Glutamatergic neuron (in vitro differentiated cells): ENCODE results near the gene LPCAT3. TPM values are rescaled to one million over a fixed set of nuclear protein-coding genes. Genes with fewer than 3 reads are reported as not detected.

Experiments used
- DNase-seq: peaks from one replicate; pipeline ENCODE4 v3.0.0; 2022
- H3K27ac Mint-ChIP-seq: one replicate; pipeline ENCODE4 v1.8.0; 2020; ENCODE audit warnings: mild to moderate bottlenecking, mixed read lengths, inconsistent platforms; ENCODE audit not compliant: unreplicated experiment
- H3K27me3 Mint-ChIP-seq: one replicate; pipeline ENCODE4 v1.8.0; 2020; ENCODE audit warnings: mild to moderate bottlenecking, moderate library complexity, mixed read lengths, inconsistent platforms; ENCODE audit not compliant: unreplicated experiment
- H3K36me3 Mint-ChIP-seq: one replicate; pipeline ENCODE4 v1.8.0; 2020; ENCODE audit warnings: mild to moderate bottlenecking, mixed read lengths, inconsistent platforms; ENCODE audit not compliant: unreplicated experiment
- H3K4me1 Mint-ChIP-seq: one replicate; pipeline ENCODE4 v1.8.0; 2020; ENCODE audit warnings: mild to moderate bottlenecking, low read depth, mixed read lengths, inconsistent platforms; ENCODE audit not compliant: unreplicated experiment
- H3K4me3 Mint-ChIP-seq: one replicate; pipeline ENCODE4 v1.8.0; 2020; ENCODE audit warnings: mild to moderate bottlenecking, mixed read lengths, inconsistent platforms; ENCODE audit not compliant: unreplicated experiment
- H3K9me3 Mint-ChIP-seq: one replicate; pipeline ENCODE4 v1.8.0; 2020; ENCODE audit warnings: mild to moderate bottlenecking, moderate library complexity, mixed read lengths, inconsistent platforms; ENCODE audit not compliant: unreplicated experiment
- CTCF ChIP-seq: fragments of 200-600 bp; sonication (generic); IDR thresholded peaks from one replicate; pipeline ENCODE4 v1.5.0; 2021; ENCODE audit not compliant: partially characterized antibody, unreplicated experiment
- total RNA-seq: library from RNA; stranded (reverse); fragmentation: NEBNext Ultra II Directional; extraction: Animal tissue kit (Norgen Biotek cat#: 25700); gene quantifications from one replicate; pipeline ENCODE4 v1.2.1, GENCODE V29; 2021; ENCODE audit not compliant: unreplicated experiment

LPCAT3 gene
- total RNA-seq, 1 donor from 2014 or later: 53.3 TPM

- Mint-ChIP-seq H3K36me3 (no peaks in the 10 kb centered on the region), H3K9me3 (peaks cover 4% of the 10 kb centered on the region), H3K4me1 (no peaks in the 10 kb centered on the region), H3K27ac (no peak overlapping the region), H3K27me3 (peaks cover 2% of the 10 kb centered on the region), H3K4me3 (no peak overlapping the region)
- no peak for DNase-seq
- TF ChIP-seq CTCF: no peak
Observed at GRCh38 chr12:6981152-6982052, 36.9 kb downstream of the LPCAT3 start.

DNA sequence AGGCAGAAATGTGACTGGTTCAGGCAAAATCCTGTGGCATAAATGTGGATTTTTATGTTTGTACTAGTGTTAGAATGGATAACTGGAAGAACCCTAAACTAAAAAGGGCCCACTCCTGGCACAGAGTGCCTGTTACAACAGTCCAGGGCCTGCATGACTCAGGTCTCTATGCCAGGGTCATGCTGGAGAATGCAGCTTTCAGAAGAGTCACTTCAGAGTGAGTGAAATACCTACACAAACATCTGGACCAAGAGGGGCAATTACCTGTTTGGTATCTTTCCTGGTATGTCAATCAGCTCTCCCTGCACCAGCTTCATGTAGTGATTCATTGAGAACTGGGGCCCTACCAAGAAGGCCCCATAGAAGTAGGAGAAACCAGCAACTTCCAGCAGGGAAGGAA lies 37.5 kb downstream of the LPCAT3 start:
- TF ChIP-seq CTCF: no peak
- no peak overlapping the region for H3K27ac Mint-ChIP-seq
- DNase-seq: no peak

DNA sequence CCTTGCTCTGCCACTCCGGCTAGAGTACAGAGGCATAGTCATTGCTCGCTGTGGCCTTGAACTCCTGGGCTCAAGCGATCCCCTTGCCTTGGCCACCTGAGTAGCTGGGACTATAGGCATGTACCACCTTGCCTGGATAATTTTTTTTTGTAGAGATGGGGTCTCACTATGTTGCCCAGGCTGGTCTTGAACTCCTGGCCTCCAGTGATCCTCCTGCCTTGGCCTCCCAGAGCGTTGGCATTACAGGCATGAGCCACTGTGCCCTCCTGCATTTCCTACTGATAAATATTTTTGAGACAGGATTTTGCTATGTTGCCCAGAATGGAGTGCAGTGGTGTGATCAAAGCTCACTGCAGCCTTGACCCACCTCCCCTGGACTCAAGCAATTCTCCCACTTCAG lies 38.2 kb downstream of the LPCAT3 start:
- Mint-ChIP-seq H3K27me3 (peaks cover 2% of the 10 kb centered on the region), H3K4me1 (no peaks in the 10 kb centered on the region), H3K27ac (no peak overlapping the region), H3K36me3 (no peaks in the 10 kb centered on the region), H3K4me3 (no peak overlapping the region), H3K9me3 (peaks cover 4% of the 10 kb centered on the region)
- no peak for DNase-seq
- TF ChIP-seq CTCF: no peak

More for the DNA sequence above, 37.5 kb downstream of the LPCAT3 start:
- Mint-ChIP-seq H3K27me3 (peaks cover 2% of the 10 kb centered on the region), H3K4me1 (no peaks in the 10 kb centered on the region), H3K9me3 (peaks cover 4% of the 10 kb centered on the region), H3K4me3 (no peak overlapping the region), H3K36me3 (no peaks in the 10 kb centered on the region)

DNA sequence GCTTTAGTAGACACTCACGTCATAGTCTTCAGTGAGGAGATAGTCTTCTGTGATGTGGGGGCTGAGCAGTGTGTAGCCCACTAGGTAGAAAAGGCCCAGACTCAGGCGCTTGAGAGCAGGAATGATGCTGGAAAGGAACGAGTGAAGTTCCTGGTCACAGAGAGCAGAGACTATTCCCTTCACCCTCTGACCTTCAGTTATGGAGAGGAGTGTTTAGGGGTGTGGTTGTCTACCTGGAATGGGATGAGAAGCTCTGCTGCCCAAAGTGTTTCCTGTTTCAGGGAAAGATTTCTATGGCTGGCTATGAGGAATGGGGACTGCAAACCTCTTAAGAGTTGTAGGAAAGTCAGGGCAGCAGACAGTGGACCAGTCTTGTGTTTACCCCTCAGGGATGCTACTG lies 38.8 kb downstream of the LPCAT3 start:
- peaks cover 4% of the 10 kb centered on the region for H3K9me3 Mint-ChIP-seq
- H3K27ac Mint-ChIP-seq: no peak overlapping the region
- H3K36me3 Mint-ChIP-seq: no peaks in the 10 kb centered on the region
- no peak for TF ChIP-seq CTCF
- H3K4me3 Mint-ChIP-seq: no peak overlapping the region
- DNase-seq: no peak
- H3K4me1 Mint-ChIP-seq: no peaks in the 10 kb centered on the region
- peaks cover 2% of the 10 kb centered on the region for H3K27me3 Mint-ChIP-seq

DNA sequence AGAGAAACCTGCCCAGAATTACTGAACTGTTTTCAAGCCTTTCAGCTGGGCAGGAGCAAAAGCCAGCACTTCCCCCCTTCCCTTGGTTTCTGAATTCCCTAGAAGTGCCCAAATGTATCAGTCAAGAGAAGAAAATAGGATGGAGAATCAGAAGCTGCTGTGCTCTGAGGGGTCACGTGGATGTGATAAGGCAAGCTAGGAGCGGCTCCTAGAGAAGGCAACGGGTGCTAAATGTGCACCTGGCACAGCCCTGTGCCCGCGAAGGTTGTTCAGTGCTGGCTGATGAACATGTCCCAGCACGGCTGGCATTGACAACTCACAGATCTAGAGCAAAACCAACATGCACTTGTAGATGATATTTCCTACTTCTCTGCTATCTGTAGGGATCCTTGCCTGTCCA lies 39.3 kb downstream of the LPCAT3 start:
- no peak overlapping the region for H3K4me3 Mint-ChIP-seq
- TF ChIP-seq CTCF: no peak
- H3K36me3 Mint-ChIP-seq: no peaks in the 10 kb centered on the region
- no peaks in the 10 kb centered on the region for H3K4me1 Mint-ChIP-seq
- H3K27ac Mint-ChIP-seq: no peak overlapping the region
- H3K27me3 Mint-ChIP-seq: peaks cover 2% of the 10 kb centered on the region
- DNase-seq: no peak
- peaks cover 4% of the 10 kb centered on the region for H3K9me3 Mint-ChIP-seq
